ENCODE measurements around the gene ACKR2. TPM values are rescaled to one million over a fixed set of nuclear protein-coding genes. Genes with fewer than 3 reads are reported as not detected.

The ACKR2 gene
- total RNA-seq, 1 donor from 2014 or later = 7.9 TPM

DNA sequence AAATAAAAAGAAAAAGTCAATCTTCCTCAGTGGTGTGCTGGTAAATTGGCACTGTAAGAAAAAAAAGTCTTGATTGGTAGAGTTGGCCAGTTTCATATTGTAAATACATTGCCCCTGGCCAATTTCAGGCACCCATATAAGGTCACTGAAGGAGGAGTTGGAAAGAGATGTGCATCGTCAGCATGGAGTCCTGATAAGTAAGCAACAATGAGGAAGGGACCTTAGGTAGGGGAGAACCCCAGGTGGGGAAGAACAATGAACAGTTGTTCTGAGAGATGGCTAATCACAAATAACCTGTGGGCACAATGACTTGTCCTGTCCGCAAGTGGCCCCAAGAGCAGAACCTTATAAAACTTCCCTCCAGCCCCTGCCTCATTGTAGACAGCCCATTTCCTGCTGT is 75.1 kb downstream of the ACKR2 start:
- Histone ChIP-seq H3K27me3 (no peaks in the 10 kb centered on the region), H3K4me3 (no peak overlapping the region), H3K9me3 (no peaks in the 10 kb centered on the region), H3K27ac (no peak overlapping the region), H3K36me3 (no peaks in the 10 kb centered on the region), H3K4me1 (peaks cover 10% of the 10 kb centered on the region)
- intact Hi-C loops (cut with DNase I) = loop anchor here (5.0 kb wide), 2 partner anchors 52 to 102 kb away; no protein-coding TSS in a partner anchor
- DNase-seq (ENCODE audit: extremely low spot score in 2 of 2) = no peak
- TF ChIP-seq, protein P1, sequence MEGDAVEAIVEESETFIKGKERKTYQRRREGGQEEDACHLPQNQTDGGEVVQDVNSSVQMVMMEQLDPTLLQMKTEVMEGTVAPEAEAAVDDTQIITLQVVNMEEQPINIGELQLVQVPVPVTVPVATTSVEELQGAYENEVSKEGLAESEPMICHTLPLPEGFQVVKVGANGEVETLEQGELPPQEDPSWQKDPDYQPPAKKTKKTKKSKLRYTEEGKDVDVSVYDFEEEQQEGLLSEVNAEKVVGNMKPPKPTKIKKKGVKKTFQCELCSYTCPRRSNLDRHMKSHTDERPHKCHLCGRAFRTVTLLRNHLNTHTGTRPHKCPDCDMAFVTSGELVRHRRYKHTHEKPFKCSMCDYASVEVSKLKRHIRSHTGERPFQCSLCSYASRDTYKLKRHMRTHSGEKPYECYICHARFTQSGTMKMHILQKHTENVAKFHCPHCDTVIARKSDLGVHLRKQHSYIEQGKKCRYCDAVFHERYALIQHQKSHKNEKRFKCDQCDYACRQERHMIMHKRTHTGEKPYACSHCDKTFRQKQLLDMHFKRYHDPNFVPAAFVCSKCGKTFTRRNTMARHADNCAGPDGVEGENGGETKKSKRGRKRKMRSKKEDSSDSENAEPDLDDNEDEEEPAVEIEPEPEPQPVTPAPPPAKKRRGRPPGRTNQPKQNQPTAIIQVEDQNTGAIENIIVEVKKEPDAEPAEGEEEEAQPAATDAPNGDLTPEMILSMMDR (IDR thresholded peaks at IDR 0.05) = no peak
- TF ChIP-seq POLR2A (IDR thresholded peaks at IDR 0.05) (no peak), POLR2AphosphoS5 (IDR thresholded peaks at IDR 0.05; ENCODE audit: insufficient read depth in 1 of 2, low read depth in 1 of 2) (no peak)

DNA sequence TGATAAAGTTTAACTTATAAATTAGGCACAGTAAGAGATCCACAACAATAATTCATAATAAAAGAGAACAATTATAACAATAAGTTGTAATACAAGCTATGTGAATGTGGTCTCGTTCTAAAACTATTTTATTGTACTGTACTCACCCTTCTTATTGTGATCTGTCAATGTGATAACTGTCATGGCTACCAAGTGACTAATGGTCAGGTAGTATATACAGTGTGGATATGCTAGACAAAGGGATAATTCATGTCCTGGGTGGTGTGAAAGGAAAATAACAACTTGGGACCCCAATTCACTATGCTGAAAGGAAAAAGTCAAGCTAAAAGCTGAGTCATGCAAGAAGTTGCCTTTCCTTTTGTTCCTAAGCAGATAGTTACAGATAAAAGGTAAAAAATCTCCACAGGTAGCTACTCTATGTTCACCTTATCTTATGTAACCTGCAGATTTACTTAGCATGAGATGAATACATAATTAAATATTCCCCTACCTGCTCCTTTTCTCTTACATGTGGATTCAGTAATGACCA is 77.1 kb downstream of the ACKR2 start:
- H3K4me1 ChIP-seq = peaks cover 3% of the 10 kb centered on the region
- no peak for DNase-seq (ENCODE audit: extremely low spot score in 2 of 2)
- TF ChIP-seq, protein P1 (IDR thresholded peaks at IDR 0.05) = no peak
- TF ChIP-seq POLR2AphosphoS5 (IDR thresholded peaks at IDR 0.05; ENCODE audit: insufficient read depth in 1 of 2, low read depth in 1 of 2) (no peak), POLR2A (IDR thresholded peaks at IDR 0.05) (no peak)
- H3K36me3 ChIP-seq = no peaks in the 10 kb centered on the region
- H3K4me3 ChIP-seq = no peak overlapping the region
- intact Hi-C loops (cut with DNase I) = no loop called here
- no peak overlapping the region for H3K27ac ChIP-seq
- H3K9me3 ChIP-seq = no peaks in the 10 kb centered on the region
- H3K27me3 ChIP-seq = no peaks in the 10 kb centered on the region

DNA sequence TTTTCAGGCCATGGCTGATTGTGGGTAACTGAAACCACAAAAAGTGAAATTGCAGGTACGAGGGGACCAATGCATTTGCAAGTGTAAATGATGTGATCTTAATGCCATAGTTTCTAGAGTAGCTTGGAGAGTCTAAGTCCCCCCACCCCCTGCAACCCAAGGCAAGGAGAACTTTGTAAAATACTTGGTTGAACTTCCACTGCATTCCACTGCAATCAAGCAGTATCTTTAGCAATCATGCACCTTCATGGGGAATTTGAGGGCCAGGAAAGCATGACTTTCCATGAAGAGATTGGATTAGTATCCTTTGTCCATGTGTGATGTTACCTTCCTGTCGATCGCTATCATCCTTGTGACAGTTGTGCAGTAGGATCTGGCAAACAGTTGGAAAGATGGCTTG is 77.8 kb downstream of the ACKR2 start:
- intact Hi-C loops (cut with DNase I) = no loop called here
- Histone ChIP-seq H3K27me3 (no peaks in the 10 kb centered on the region), H3K9me3 (no peaks in the 10 kb centered on the region), H3K4me1 (no peaks in the 10 kb centered on the region), H3K4me3 (no peak overlapping the region), H3K36me3 (no peaks in the 10 kb centered on the region), H3K27ac (no peak overlapping the region)
- TF ChIP-seq, protein P1 (IDR thresholded peaks at IDR 0.05) = peak in 1 of 3 experiments; percentile 6
- TF ChIP-seq POLR2AphosphoS5 (IDR thresholded peaks at IDR 0.05; ENCODE audit: insufficient read depth in 1 of 2, low read depth in 1 of 2) = no peak
- no peak for DNase-seq (ENCODE audit: extremely low spot score in 2 of 2)

DNA sequence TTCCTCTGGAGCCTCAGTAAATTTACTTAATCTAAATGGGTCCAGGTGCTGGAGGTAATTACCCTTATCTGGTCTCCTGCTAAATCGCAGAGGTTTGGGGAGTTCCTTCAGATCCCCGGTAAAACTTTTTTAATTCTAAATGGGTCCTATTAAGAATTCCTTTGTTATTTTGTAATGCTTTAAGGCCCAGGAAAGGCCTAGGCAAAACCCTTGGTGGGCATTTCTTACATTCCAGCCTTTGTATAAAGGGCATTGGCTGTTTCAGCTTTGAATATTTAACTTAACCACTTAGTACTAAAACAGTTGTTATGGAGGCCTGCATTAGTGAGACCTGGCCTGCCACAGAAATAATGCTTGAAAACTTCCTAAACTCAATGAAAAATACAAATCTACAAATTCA is 81.8 kb downstream of the ACKR2 start:
- no peak overlapping the region for H3K27ac ChIP-seq
- H3K36me3 ChIP-seq = no peaks in the 10 kb centered on the region
- H3K4me1 ChIP-seq = no peaks in the 10 kb centered on the region
- DNase-seq (ENCODE audit: extremely low spot score in 2 of 2) = no peak
- H3K4me3 ChIP-seq = no peak overlapping the region
- intact Hi-C loops (cut with DNase I) = no loop called here
- H3K9me3 ChIP-seq = no peaks in the 10 kb centered on the region
- no peaks in the 10 kb centered on the region for H3K27me3 ChIP-seq
- TF ChIP-seq, protein P1 (IDR thresholded peaks at IDR 0.05) = no peak
- no peak for TF ChIP-seq POLR2A (IDR thresholded peaks at IDR 0.05)
- no peak for TF ChIP-seq POLR2AphosphoS5 (IDR thresholded peaks at IDR 0.05; ENCODE audit: insufficient read depth in 1 of 2, low read depth in 1 of 2)

DNA sequence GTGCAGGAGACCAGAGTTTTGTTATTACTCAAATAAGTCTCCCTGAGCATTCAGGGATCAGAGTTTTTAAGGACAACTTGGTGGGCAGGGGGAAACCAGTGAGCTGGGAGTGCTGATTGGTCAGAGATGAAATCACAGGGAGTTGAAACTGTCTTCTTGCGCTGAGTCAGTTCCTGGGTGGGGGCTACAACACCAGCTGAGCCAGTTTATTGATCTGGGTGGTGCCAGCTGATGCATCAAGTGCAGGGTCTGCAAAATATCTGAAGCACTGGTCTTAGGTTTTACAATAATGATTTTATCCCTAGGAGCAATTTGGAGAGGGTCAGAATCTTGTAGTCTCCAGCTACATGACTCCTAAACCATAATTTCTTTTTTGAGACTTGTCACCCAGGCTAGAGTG is 82.9 kb downstream of the ACKR2 start:
- Histone ChIP-seq H3K36me3 (no peaks in the 10 kb centered on the region), H3K4me1 (no peaks in the 10 kb centered on the region), H3K4me3 (no peak overlapping the region), H3K27ac (no peak overlapping the region), H3K9me3 (no peaks in the 10 kb centered on the region), H3K27me3 (no peaks in the 10 kb centered on the region)
- DNase-seq (ENCODE audit: extremely low spot score in 2 of 2) = no peak
- intact Hi-C loops (cut with DNase I) = no loop called here
- TF ChIP-seq, protein P1 (IDR thresholded peaks at IDR 0.05) = no peak
- no peak for TF ChIP-seq POLR2A (IDR thresholded peaks at IDR 0.05)
- no peak for TF ChIP-seq POLR2AphosphoS5 (IDR thresholded peaks at IDR 0.05; ENCODE audit: insufficient read depth in 1 of 2, low read depth in 1 of 2)
